Body of pancreas (tissue), 4 donors: ENCODE results near the gene PLEKHA8.

ENCODE experiments used
- CTCF ChIP-seq, 7 experiments: fragments of 450-650 bp in 4 of 7; fragments of 200-600 bp in 3 of 7; sonication (generic) in 3 of 7; IDR thresholded peaks; one replicate each; pipeline ENCODE4 v1.5.1; 2016 to 2019; ENCODE audit warnings: antibody characterized with exemption in 7 of 7
- POLR2A ChIP-seq, 3 donors: fragments of 450-650 bp; IDR thresholded peaks; one replicate each; pipeline ENCODE4 v1.6.1; 2016; ENCODE audit warnings: antibody characterized with exemption in 3 of 3, mild to moderate bottlenecking in 2 of 3

GRCh38 chr7:30159698-30160143, 131.5 kb downstream of the PLEKHA8 start:
- TF ChIP-seq POLR2A (IDR thresholded peaks at IDR 0.05): no peak
- peak in 4 of 7 experiments; percentile 13 to 38 (median 24) for TF ChIP-seq CTCF (IDR thresholded peaks at IDR 0.05)
